Stimulated activated CD4-positive, alpha-beta T cell treated with anti-CD3 and anti-CD28 coated beads, Interleukin-12 subunit alpha, Interleukin-12 subunit beta, amount 100 ng/mL, for 4 hours (primary cell): ENCODE results near the gene GBP7.
"Not testable (repeated sequence)": the region's sequence is repeated elsewhere in the genome, so short reads cannot be mapped to it uniquely, and the experiment has no call there.

Source experiments
- DNase-seq: peaks from one replicate; pipeline ENCODE4 v3.0.0-alpha.2; 2020

GBP7 gene

GRCh38 chr1:89175601-89176256 lies at the start of gene GBP7:
GBP7 (minus strand) TSS chr1:89176003; CDS start chr1:89171935, 4,068 bp downstream.
- no peak for DNase-seq

DNA sequence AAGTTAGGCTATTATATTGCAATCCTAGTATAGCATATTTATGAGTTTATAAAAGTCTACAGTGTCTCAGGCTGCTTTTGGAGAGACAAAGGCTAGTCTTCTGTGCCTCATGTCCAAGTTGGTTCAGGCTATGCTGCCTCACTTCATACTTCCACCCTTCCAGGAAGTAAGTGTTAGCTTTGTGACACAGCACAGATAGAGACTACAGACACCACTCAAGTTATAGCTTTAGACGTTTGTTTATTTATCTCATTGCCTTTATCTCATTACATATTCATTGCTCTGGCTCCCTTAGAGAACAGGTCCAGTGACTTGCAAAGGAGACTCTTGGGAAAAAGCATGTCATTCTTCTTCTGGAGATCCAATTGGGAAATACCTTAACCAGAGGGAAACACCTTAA lies 45.5 kb upstream of the GBP7 start:
- no peak for DNase-seq

DNA sequence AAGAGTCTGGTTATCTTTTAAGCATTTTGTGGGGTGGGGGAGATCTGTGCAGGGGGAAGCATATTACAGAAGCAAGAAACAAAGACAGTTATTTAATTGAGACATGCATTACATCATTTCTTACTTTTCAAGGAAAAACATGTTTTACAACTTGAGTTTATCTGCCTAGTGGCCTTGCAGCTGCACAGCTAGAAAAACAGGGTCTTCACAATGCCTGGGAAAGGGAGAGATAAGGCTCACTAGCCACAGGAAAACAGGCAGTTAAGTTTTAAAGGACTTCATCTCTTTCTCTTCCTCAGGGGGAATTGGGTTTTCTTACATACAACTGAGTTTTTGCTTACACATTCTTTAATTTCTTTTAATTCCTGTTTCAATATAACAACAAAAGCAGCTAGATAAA lies 44.0 kb upstream of the GBP7 start:
- not testable (repeated sequence) for DNase-seq

DNA sequence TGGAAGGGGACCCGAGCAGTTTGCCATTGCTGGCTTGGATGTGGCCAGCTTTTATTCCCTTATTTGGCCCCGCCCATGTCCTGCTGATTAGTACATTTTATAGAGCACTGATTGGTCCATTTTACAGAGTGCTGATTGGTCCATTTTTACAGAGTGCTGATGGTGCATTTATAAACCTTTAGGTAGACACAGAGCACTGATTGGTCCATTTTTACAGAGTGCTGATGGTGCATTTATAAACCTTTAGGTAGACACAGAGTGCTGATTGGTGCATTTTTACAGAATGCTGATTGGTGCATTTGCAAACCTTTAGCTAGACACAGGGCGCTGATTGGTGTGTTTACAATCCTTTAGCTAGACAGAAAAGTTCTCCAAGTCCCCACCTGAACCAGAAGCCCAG lies 43.1 kb upstream of the GBP7 start:
- not testable (repeated sequence) for DNase-seq

DNA sequence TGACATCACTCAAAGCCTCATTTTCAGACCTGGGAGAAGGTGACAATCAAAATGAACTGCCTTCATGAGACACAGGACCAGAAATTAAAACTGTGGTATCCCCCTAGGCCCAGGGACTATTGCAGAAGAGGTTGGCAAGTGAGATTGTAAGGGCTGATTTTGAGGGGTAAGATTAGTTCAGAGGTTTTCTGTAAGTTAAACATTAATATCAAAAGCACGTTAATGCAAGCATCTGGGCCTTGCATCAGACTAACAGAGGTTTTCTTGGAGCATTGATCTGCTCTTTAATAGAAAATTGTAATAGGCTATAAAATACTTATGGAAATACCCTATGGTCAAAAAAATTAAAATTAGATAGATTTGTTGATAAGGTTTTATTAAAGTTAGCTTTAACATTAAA lies 37.5 kb upstream of the GBP7 start:
- no peak for DNase-seq

GRCh38 chr1:89211035-89211634 lies 35.3 kb upstream of the GBP7 start:
- DNase-seq = no peak

GRCh38 chr1:89206373-89206772 lies 30.6 kb upstream of the GBP7 start:
- DNase-seq = no peak

GRCh38 chr1:89203166-89203565 lies 27.4 kb upstream of the GBP7 start:
- no peak for DNase-seq

- no peak for DNase-seq
Observed at GRCh38 chr1:89201106-89201794, 25.4 kb upstream of the GBP7 start.

DNA sequence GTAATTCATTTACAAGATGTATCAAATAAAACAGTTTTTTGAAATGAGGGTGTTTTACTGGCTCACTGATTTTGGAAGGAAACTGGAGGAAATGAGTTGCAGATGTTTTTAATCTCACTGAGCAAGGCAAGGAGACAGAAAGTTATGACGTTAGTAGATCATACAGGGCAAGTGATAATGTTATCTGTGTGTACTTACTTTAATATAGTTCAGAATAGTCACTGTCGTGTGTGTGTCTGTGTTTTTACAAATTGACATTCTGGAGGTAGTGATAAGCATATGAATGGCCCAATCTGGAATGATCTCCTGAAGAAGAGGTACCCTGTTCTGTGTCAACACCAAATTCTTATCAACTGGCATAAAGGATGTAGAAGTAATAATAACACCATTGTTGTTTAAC lies 24.9 kb upstream of the GBP7 start:
- DNase-seq = no peak

GRCh38 chr1:89199525-89200031 lies 23.8 kb upstream of the GBP7 start:
- no peak for DNase-seq

DNA sequence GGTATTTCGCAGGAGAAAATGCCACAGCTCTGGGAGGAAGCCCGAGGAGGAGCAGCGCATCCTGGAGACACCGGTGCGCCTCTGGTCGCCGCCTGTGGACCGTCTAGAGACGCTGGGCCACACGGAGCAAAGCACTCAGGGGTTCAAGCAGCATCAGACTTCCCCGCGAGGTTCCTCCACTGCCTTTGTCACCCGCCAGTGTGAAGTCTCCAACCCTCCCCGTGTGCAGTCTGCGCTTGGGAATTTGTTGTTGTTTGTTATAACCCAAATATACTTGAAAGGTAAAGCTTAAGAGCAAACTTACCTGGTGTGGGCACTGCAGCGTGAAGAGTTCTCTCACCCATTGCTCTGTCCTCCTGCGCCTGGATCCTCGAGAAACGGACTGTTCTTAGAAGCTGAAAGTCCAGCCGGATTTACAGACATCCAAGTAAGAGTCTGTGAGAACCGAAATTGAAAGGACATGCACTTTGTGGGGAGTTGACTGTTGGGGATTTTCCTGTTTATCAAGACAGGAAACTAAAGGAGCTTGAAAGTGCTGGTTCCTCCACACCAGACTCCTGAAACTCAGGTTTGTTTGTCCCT lies 22.8 kb upstream of the GBP7 start, which contains the start of gene GBP4:
Gene GBP4, minus strand, starts transcription at position 452 of the 582 bp plus-strand sequence. Its CDS starts 108 bp downstream, at position 344.
- peak; percentile 36 for DNase-seq

GRCh38 chr1:89198081-89198480 lies 22.3 kb upstream of the GBP7 start:
- no peak for DNase-seq

DNA sequence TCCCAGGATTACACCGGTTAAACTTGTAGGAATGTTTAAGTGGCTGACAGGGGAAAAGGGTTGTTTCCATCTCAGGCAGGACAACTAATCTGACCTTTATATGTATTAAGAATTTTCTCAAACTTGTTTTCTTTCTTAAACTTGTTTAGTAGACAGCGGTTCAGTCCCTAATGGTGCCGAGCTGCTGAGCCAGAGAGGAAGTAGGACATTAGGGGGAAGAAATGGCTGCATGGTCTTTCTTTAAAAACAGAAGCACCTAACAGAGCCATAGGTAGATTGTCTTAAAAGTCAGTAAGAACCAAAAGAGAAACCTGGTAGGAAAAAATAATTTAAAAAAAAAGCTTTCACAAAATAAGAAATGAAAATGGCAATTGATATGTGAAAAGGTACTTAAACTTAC lies 19.7 kb upstream of the GBP7 start:
- no peak for DNase-seq

DNA sequence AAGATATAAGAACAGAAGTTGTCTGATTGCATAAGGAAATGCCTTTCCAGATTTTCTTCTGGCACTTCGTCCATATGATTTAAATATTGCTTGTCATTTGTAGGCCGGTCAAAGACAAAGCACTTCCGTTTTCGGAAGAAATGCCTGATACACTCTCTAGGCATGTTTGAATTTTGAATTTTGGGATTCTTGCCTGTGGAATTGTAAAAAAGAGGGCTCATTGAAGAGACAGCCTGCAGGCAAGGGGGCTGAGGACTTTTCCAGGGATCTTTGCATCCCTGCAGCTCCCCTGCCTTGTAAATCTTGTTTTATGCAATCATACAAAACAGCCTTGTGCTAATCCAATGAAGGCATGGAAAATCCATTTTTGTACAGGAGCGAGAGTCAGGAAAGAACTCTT lies 15.5 kb upstream of the GBP7 start:
- DNase-seq = no peak

- DNase-seq = no peak
Observed at GRCh38 chr1:89190017-89190416, 14.2 kb upstream of the GBP7 start.

DNA sequence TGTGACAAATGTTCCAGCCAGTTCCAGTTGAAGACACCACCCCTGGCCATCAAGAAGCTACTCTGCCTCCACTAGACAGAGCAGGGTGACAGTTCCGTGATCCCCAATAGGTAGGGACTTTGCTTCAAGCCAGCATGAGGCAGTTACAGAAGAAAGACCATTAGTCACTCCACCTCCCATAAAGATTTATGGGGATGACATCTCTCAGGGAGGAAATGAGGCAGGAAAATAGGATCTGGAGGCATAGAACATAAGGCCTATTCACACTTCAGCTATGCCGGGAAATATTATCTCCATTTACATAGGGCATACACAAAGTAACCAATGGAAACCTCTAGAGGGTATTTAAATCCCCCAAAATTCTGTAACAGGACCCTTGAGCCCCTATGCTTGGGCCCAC lies 3.5 kb upstream of the GBP7 start:
- DNase-seq = no peak

DNA sequence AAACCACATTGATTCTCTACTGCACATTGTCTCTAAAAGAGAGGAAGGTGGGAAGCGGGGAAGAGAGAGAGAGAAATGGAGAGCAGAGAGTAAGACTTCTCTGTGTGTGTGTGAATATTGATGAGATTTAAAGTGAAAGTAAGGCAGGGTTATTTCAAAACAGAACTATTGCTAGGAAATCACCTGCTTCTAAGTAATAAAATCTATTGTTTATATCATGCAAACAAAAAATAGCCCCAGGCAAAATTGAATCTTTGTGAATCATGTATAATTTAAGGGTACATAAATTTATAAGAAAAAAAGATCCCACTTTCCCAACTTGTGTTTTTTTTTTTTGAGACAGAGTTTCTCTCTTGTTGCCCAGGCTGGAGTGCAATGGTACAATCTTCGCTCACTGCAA lies 1.2 kb upstream of the GBP7 start:
- DNase-seq = no peak

- no peak for DNase-seq
Observed at GRCh38 chr1:89174491-89174890, 1.3 kb downstream of the GBP7 start.

- DNase-seq = no peak
Observed at GRCh38 chr1:89172468-89173143, 3.2 kb downstream of the GBP7 start.

DNA sequence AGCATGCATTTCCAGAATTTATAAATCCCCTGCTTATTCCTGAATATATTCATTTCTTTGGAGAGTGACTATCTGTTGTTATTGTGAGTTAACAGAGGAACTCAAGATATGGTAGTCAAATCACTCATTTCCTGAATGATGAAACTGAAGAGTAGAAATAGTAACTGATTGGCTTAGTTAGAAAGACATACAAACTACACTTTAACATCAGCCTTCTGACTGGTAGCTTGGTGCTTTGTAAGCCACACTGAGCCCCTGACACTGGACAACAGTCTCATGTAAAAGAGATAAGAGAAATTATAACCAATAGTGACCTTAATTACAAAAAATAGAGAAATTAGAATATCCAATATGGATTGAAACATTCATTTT lies 4.8 kb downstream of the GBP7 start:
- DNase-seq = no peak

- DNase-seq = no peak
Observed at GRCh38 chr1:89170170-89171066, 5.4 kb downstream of the GBP7 start.
